Cardiac ventricle fibroblast (primary cell): Measurements from ENCODE around the gene KCNAB1. TPM values are rescaled to one million over a fixed set of nuclear protein-coding genes. Genes with fewer than 3 reads are reported as not detected.

Source experiments
- total RNA-seq: library from RNA; depleted of rRNA; stranded (reverse); fragments of >200 nt; gene quantifications from 2 replicates; pipeline ENCODE4 v1.2.3, GENCODE V29; 2015

KCNAB1 gene
- not detected in 2 replicates for total RNA-seq

GRCh38 chr3:156120528-156121251 is at the start of gene KCNAB1:
Gene KCNAB1, plus strand, starts transcription at chr3:156120578.

GRCh38 chr3:156554842-156555687 is 434.7 kb downstream of the KCNAB1 start, which contains the start of gene SSR3:
Gene SSR3, minus strand, starts transcription at chr3:156555117. Its CDS starts 28 bp downstream, at chr3:156555089.

Other genes with a start within 250 kb of the KCNAB1 start
- 22.5 and 28.9 TPM in 2 replicates for gene GMPS, start 249.9 kb upstream of the KCNAB1 start, total RNA-seq